GM12878 (cell line): ENCODE results near the gene CALML5. TPM values are rescaled to one million over a fixed set of nuclear protein-coding genes. Genes with fewer than 3 reads are reported as not detected.

Experiments used
- ATAC-seq: fragments of 200-7000 bp; cut with Tn5 transposase; 3 replicates; pipeline ENCODE4 v1.9.1; 2020; ENCODE audit warnings: mild to moderate bottlenecking, moderate library complexity
- BruUV-seq: library from RNA; stranded (reverse); fragments of 400-500 nt; replicated peaks from 2 replicates; lab custom pipeline; 2021; lab: Mats Ljungman, UMichigan
- CTCF ChIA-PET: fragments of 300-600 bp; sonication (Branson Sonifier 250); formaldehyde crosslinking; extraction: SDS; loops from one replicate; lab custom pipeline; 2021; ENCODE audit warnings: inconsistent platforms; lab: Yijun Ruan, JAX
- POLR2A ChIA-PET: fragments of 350-600 bp; formaldehyde crosslinking; extraction: SDS; loops from one replicate; lab custom pipeline; 2021; ENCODE audit warnings: inconsistent platforms; lab: Charles Lee
- RAD21 ChIA-PET: fragments of 300-600 bp; sonication (Branson Sonifier 250); formaldehyde crosslinking; loops from one replicate; lab custom pipeline; 2023; ENCODE audit warnings: antibody characterized with exemption; ENCODE audit not compliant: unreplicated experiment; lab: Charles Lee
- SMC1A ChIA-PET: fragments of 300-600 bp; sonication (Branson Sonifier 250); formaldehyde crosslinking; loops from one replicate; lab custom pipeline; 2023; ENCODE audit not compliant: unreplicated experiment, uncharacterized antibody; lab: Charles Lee
- DNase-seq: peaks from one replicate; pipeline ENCODE4 v3.0.0-alpha.2; 2011; ENCODE audit warnings: low read depth, low spot score
- FAIRE-seq: peaks from 3 replicates; lab custom pipeline; 2011; peaks lifted over from hg19 to GRCh38; lab: Jason Lieb, UNC
- H2AFZ ChIP-seq: 2 replicates; pipeline ENCODE4 v1.6.0; 2011; ENCODE audit warnings: low read depth, low read length, control low read depth; ENCODE audit not compliant: control insufficient read depth
- H3K27ac ChIP-seq: 2 replicates; pipeline ENCODE4 v1.5.1; 2011; ENCODE audit warnings: control low read depth; ENCODE audit not compliant: control insufficient read depth, insufficient read depth
- H3K27me3 ChIP-seq, 2 experiments: replicated peaks in 1 of 2; 2 replicates each; pipeline versions ENCODE4 v1.6.0 to v1.6.1; 2011; ENCODE audit warnings: low read length in 1 of 2; ENCODE audit not compliant: control insufficient read depth in 2 of 2, insufficient read depth in 2 of 2
- H3K36me3 ChIP-seq, 2 experiments: 2 replicates each; pipeline ENCODE4 v1.5.1; 2011; ENCODE audit warnings: low read length in 1 of 2; ENCODE audit not compliant: control insufficient read depth in 2 of 2, insufficient read depth in 2 of 2
- H3K4me1 ChIP-seq: 2 replicates; pipeline ENCODE4 v1.6.1; 2011; ENCODE audit warnings: mild to moderate bottlenecking, low read length, moderate library complexity, mixed read lengths; ENCODE audit not compliant: control insufficient read depth, insufficient read depth
- H3K4me2 ChIP-seq: 2 replicates; pipeline ENCODE4 v1.6.0; 2011; ENCODE audit warnings: control low read depth; ENCODE audit not compliant: control insufficient read depth, insufficient read depth
- H3K4me3 ChIP-seq: fragments of 200-600 bp; sonication (generic); 2 replicates; pipeline ENCODE4 v1.5.1; 2016
- H3K79me2 ChIP-seq: 2 replicates; pipeline ENCODE4 v1.6.0; 2011; ENCODE audit warnings: low read length; ENCODE audit not compliant: control insufficient read depth, insufficient read depth
- H3K9ac ChIP-seq: 2 replicates; pipeline ENCODE4 v1.8.0; 2011; ENCODE audit warnings: low read length, control low read depth, mixed read lengths; ENCODE audit not compliant: control insufficient read depth, insufficient read depth
- H3K9me3 ChIP-seq: replicated peaks from 3 replicates; pipeline ENCODE4 v1.5.1; 2011; ENCODE audit warnings: mild to moderate bottlenecking, low read length; ENCODE audit not compliant: control insufficient read depth, insufficient read depth
- H4K20me1 ChIP-seq: 2 replicates; pipeline ENCODE4 v1.6.0; 2011; ENCODE audit not compliant: control insufficient read depth, insufficient read depth
- WGBS: methylation state at CpG from one replicate; pipeline ENCODE4 v1.1.6; 2016; ENCODE audit warnings: low lambda C conversion rate; ENCODE audit not compliant: insufficient replicate concordance, insufficient coverage; ENCODE audit errors: missing lambda C conversion rate; 5-methylcytosine and 5-hydroxymethylcytosine counted together
- in situ Hi-C: fragments of 300-500 bp; cut with MboI; formaldehyde crosslinking; loops from 9 replicates; pipeline ENCODE4 v1.14.3; 2018; ENCODE audit warnings: mixed read lengths
- intact Hi-C: fragments of 100-400 bp; cut with micrococcal nuclease; formaldehyde crosslinking; loops from one replicate; pipeline ENCODE4 v1.14.2; 2022; ENCODE audit not compliant: unreplicated experiment
- polyA plus RNA-seq, 11 experiments: library from polyadenylated mRNA; depleted of rRNA in 4 of 11; unstranded in 6 of 11; stranded (reverse) in 5 of 11; fragments of >200 nt; fragmentation: Nextera tagmentation in 4 of 11; fragmentation: Illumina TruSeq in 1 of 11; extraction: Ambion mirVana in 4 of 11; extraction: Trizol in 1 of 11; gene quantifications; 1 replicate in 1 of 11; 2 replicates in 10 of 11; pipeline versions ENCODE4 v1.2.1 to v1.2.3, GENCODE V29; 2011 to 2016; ENCODE audit warnings: inconsistent platforms in 2 of 11, missing spikeins in 2 of 11, low read depth in 1 of 11
- total RNA-seq, 4 experiments: library from RNA; depleted of rRNA in 3 of 4; stranded (reverse); fragments of >200 nt in 3 of 4; fragmentation: Illumina TruSeq in 1 of 4; extraction: Trizol in 1 of 4; gene quantifications; 2 replicates each; pipeline versions ENCODE4 v1.2.1 to v1.2.3, GENCODE V29; 2013 to 2021
- TF ChIP-seq, protein P1 (sequence below): fragments of 450-650 bp; IDR thresholded peaks from 2 replicates; pipeline ENCODE4 v1.6.1; 2018; ENCODE audit warnings: mild to moderate bottlenecking, low read depth, moderate library complexity; ENCODE audit not compliant: partially characterized antibody
- TF ChIP-seq, protein P2 (sequence below): IDR thresholded peaks from 2 replicates; pipeline ENCODE4 v1.6.1; 2012; ENCODE audit warnings: low read depth, low read length, improper control_type of control experiment

CALML5 gene
- total and polyA plus RNA-seq, 10 of the 15 experiments (the other 5 are each of a cell fraction or from before 2014, with no cell fraction given) = not detected

DNA sequence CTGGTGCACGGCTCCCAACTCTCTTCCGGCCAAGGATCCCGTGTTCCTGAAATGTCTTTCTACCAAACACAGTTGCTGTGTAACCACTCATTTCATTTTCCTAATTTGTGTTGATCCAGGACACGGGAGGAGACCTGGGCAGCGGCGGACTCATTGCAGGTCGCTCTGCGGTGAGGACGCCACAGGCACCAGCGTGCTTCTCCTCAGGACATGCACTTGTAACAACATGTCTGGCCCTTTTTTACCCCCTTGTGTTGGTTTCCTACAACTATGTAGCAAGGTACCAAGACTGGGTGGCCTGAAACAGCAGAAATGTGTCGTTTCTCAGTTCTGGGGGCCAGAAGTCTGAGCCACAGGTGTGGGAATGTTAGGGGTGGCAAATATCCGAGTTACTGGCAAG lies 18.2 kb downstream of the CALML5 start:
- Histone ChIP-seq H3K79me2 (no peaks in the 10 kb centered on the region), H2AFZ (no peak overlapping the region), H3K36me3 (no peaks in the 10 kb centered on the region), H4K20me1 (no peaks in the 10 kb centered on the region), H3K9ac (no peak overlapping the region), H3K27ac (no peak overlapping the region), H3K4me1 (no peaks in the 10 kb centered on the region; the same call in 1 of the 2 replicates), H3K4me2 (no peak overlapping the region), H3K9me3 (no peaks in the 10 kb centered on the region; the same call in 2 of the 3 replicates), H3K4me3 (no peak overlapping the region), H3K27me3 (peaks cover 6 to 13% of the 10 kb centered on the region in 2 experiments)
- FAIRE-seq (no peak), ATAC-seq (no peak), DNase-seq (no peak)
- TF ChIP-seq, protein P1, sequence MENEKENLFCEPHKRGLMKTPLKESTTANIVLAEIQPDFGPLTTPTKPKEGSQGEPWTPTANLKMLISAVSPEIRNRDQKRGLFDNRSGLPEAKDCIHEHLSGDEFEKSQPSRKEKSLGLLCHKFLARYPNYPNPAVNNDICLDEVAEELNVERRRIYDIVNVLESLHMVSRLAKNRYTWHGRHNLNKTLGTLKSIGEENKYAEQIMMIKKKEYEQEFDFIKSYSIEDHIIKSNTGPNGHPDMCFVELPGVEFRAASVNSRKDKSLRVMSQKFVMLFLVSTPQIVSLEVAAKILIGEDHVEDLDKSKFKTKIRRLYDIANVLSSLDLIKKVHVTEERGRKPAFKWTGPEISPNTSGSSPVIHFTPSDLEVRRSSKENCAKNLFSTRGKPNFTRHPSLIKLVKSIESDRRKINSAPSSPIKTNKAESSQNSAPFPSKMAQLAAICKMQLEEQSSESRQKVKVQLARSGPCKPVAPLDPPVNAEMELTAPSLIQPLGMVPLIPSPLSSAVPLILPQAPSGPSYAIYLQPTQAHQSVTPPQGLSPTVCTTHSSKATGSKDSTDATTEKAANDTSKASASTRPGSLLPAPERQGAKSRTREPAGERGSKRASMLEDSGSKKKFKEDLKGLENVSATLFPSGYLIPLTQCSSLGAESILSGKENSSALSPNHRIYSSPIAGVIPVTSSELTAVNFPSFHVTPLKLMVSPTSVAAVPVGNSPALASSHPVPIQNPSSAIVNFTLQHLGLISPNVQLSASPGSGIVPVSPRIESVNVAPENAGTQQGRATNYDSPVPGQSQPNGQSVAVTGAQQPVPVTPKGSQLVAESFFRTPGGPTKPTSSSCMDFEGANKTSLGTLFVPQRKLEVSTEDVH = no peak
- TF ChIP-seq, protein P2, sequence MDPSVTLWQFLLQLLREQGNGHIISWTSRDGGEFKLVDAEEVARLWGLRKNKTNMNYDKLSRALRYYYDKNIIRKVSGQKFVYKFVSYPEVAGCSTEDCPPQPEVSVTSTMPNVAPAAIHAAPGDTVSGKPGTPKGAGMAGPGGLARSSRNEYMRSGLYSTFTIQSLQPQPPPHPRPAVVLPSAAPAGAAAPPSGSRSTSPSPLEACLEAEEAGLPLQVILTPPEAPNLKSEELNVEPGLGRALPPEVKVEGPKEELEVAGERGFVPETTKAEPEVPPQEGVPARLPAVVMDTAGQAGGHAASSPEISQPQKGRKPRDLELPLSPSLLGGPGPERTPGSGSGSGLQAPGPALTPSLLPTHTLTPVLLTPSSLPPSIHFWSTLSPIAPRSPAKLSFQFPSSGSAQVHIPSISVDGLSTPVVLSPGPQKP = no peak
- SMC1A ChIA-PET = no interaction called here
- POLR2A ChIA-PET = no interaction called here
- in situ Hi-C loops = no loop called here
- intact Hi-C loops = no loop called here
- RAD21 ChIA-PET = no interaction called here
- 57% methylated on average over 12 of the region's 12 CpGs for WGBS
- CTCF ChIA-PET = no interaction called here
- BruUV-seq = no TSS peak
